Smooth muscle cell (in vitro differentiated cells): ENCODE measurements around the gene BAMBI. TPM values are rescaled to one million over a fixed set of nuclear protein-coding genes. Genes with fewer than 3 reads are reported as not detected.

Experiments used
- DNase-seq: peaks from one replicate; lab custom pipeline; 2025; ENCODE audit not compliant: unreplicated experiment; lab: John Stamatoyannopoulos, UW
- H2AFZ ChIP-seq: fragments of 200-600 bp; sonication (generic); 2 replicates; pipeline ENCODE4 v1.6.0; 2016; ENCODE audit warnings: antibody characterized with exemption, low read depth, mild to moderate bottlenecking
- H3F3A ChIP-seq: fragments of 200-600 bp; sonication (generic); 2 replicates; pipeline ENCODE4 v1.6.0; 2017; ENCODE audit warnings: antibody characterized with exemption, low read depth
- H3K27ac ChIP-seq: fragments of 200-600 bp; sonication (generic); 2 replicates; pipeline ENCODE4 v1.5.1; 2016; ENCODE audit warnings: low read depth, mild to moderate bottlenecking
- H3K27me3 ChIP-seq: fragments of 200-600 bp; sonication (generic); 2 replicates; pipeline ENCODE4 v1.6.1; 2016; ENCODE audit warnings: low read depth, mild to moderate bottlenecking
- H3K36me3 ChIP-seq: fragments of 200-600 bp; sonication (generic); 2 replicates; pipeline ENCODE4 v1.5.1; 2016; ENCODE audit warnings: low read depth
- H3K4me1 ChIP-seq: fragments of 200-600 bp; sonication (generic); 2 replicates; pipeline ENCODE4 v1.5.1; 2016; ENCODE audit warnings: low read depth
- H3K4me2 ChIP-seq: fragments of 200-600 bp; sonication (generic); 2 replicates; pipeline ENCODE4 v1.6.0; 2016; ENCODE audit warnings: mild to moderate bottlenecking
- H3K4me3 ChIP-seq: fragments of 200-600 bp; sonication (generic); 2 replicates; pipeline ENCODE4 v1.5.1; 2016; ENCODE audit warnings: mild to moderate bottlenecking
- H3K79me2 ChIP-seq: fragments of 200-600 bp; sonication (generic); 2 replicates; pipeline ENCODE4 v1.6.0; 2016; ENCODE audit warnings: low read depth, mild to moderate bottlenecking
- H3K9ac ChIP-seq: fragments of 200-600 bp; sonication (generic); 2 replicates; pipeline ENCODE4 v1.6.0; 2016; ENCODE audit warnings: low read depth
- H3K9me3 ChIP-seq: fragments of 200-600 bp; sonication (generic); replicated peaks from 2 replicates; pipeline ENCODE4 v1.5.1; 2016; ENCODE audit warnings: low read depth
- H4K20me1 ChIP-seq: fragments of 200-600 bp; sonication (generic); 2 replicates; pipeline ENCODE4 v1.6.0; 2016; ENCODE audit warnings: low read depth
- WGBS: methylation state at CpG from one replicate; pipeline ENCODE4 v1.1.7; 2016; ENCODE audit warnings: low lambda C conversion rate; 5-methylcytosine and 5-hydroxymethylcytosine counted together
- polyA plus RNA-seq: library from polyadenylated mRNA; unstranded; fragments of >200 nt; fragmentation: Nextera tagmentation; extraction: Ambion mirVana; gene quantifications from 2 replicates; pipeline ENCODE4 v1.2.1, GENCODE V29; 2016
- total RNA-seq: library from RNA; depleted of rRNA; stranded (reverse); fragments of >200 nt; gene quantifications from 2 replicates; pipeline ENCODE4 v1.2.3, GENCODE V29; 2014
- TF ChIP-seq, protein P1 (sequence below): fragments of 200-600 bp; sonication (generic); IDR thresholded peaks from 2 replicates; pipeline ENCODE4 v1.5.1; 2017; ENCODE audit warnings: borderline replicate concordance, mild to moderate bottlenecking, antibody characterized with exemption; ENCODE audit not compliant: insufficient read depth, poor library complexity, severe bottlenecking

Gene BAMBI
- total and polyA plus RNA-seq, 2 experiments from 2014 or later = 648 to 878 TPM

DNA sequence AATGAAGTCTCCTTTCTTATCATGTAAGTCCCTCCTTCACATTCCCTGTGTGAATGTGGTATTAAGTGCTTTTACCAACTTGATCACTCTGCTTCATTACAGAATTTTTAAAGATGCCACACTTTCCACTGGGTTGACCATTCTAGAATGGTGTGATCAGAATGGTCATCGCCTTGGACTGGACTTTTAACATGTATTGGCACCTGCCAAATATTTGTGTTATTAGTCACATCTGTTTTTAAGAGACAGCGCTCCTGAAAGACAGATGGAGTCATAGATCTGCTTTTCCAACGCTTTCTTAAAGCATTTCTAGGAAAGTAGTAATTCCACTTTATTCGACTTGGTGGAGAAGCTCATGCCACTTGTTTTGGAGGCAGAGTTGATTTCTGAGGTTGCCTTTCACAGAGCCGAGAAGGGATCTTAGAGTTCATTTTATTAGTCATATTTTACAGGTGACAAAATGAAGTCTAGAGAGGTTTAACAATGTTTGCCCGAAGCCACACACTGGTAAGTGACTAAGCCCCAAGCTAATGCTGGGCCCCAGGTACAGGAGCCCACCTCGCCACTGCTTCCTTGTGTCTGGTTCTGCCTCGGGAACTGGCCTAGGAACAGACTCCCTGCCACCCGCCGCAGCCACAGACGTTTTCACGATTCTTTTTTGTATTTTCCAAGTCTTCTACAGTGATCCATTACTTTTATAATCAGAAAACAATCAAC lies 10.4 kb upstream of the BAMBI start:
- no peaks in the 10 kb centered on the region for H3K9me3 ChIP-seq
- no peak overlapping the region for H2AFZ ChIP-seq
- peaks cover 12% of the 10 kb centered on the region for H3K4me1 ChIP-seq
- peak overlapping the region; percentile 29 for H3K9ac ChIP-seq
- H3K27ac ChIP-seq = peak overlapping the region; percentile 96
- H3K4me2 ChIP-seq = peak overlapping the region; percentile 88
- H3K4me3 ChIP-seq = no peak overlapping the region
- TF ChIP-seq, protein P1, sequence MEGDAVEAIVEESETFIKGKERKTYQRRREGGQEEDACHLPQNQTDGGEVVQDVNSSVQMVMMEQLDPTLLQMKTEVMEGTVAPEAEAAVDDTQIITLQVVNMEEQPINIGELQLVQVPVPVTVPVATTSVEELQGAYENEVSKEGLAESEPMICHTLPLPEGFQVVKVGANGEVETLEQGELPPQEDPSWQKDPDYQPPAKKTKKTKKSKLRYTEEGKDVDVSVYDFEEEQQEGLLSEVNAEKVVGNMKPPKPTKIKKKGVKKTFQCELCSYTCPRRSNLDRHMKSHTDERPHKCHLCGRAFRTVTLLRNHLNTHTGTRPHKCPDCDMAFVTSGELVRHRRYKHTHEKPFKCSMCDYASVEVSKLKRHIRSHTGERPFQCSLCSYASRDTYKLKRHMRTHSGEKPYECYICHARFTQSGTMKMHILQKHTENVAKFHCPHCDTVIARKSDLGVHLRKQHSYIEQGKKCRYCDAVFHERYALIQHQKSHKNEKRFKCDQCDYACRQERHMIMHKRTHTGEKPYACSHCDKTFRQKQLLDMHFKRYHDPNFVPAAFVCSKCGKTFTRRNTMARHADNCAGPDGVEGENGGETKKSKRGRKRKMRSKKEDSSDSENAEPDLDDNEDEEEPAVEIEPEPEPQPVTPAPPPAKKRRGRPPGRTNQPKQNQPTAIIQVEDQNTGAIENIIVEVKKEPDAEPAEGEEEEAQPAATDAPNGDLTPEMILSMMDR = no peak
- WGBS = 65% methylated on average over 12 of the region's 12 CpGs
- DNase-seq = no peak
- peaks cover 28% of the 10 kb centered on the region for H3F3A ChIP-seq
- H3K79me2 ChIP-seq = peaks cover 6% of the 10 kb centered on the region
- H3K36me3 ChIP-seq = no peaks in the 10 kb centered on the region
- no peaks in the 10 kb centered on the region for H4K20me1 ChIP-seq
- no peaks in the 10 kb centered on the region for H3K27me3 ChIP-seq

DNA sequence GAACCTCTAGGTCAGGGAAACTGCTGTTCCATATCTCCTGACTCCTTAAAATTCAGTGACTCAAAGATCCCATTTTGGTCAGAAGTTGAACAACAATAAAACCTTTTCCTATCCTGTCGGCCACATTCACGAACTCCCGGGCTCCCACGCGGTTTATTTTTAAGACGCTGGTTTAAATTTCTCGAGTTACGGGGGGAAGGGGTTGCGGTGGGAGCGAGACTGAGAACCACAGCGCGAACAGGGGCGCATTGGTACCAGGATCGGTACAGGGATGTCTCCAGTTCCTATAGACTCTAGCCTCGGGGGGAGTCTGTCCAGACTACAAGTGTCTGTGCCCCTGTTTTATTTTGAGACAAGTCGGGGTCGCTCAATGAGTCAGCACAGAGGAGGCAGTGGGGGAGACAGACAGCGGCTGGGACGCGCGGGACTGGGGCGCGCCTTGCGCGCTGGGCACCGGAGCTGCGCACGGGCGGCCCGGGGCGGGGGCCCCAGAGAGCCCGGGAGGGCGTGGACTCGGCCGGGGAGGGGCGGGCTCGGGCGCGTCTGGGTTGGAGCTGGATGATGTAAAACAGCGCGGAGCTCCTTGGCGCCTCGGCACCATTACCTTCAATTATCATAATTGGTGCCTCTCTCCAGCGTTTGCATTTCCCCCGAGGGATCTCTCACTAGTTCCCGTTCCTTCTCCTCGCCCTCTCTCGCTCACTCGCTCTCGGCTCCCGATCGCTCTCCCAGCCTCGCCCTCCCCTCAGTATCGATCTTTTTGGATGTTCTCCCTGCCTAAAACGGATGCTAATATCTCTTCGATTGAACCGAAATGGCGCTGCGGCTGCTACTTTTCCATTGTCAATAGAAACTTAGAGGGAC lies 8.7 kb upstream of the BAMBI start:
- WGBS = under 1% methylated on average over 35 of the region's 59 CpGs
- Histone ChIP-seq H3F3A (peaks cover 28% of the 10 kb centered on the region), H3K36me3 (no peaks in the 10 kb centered on the region)

DNA sequence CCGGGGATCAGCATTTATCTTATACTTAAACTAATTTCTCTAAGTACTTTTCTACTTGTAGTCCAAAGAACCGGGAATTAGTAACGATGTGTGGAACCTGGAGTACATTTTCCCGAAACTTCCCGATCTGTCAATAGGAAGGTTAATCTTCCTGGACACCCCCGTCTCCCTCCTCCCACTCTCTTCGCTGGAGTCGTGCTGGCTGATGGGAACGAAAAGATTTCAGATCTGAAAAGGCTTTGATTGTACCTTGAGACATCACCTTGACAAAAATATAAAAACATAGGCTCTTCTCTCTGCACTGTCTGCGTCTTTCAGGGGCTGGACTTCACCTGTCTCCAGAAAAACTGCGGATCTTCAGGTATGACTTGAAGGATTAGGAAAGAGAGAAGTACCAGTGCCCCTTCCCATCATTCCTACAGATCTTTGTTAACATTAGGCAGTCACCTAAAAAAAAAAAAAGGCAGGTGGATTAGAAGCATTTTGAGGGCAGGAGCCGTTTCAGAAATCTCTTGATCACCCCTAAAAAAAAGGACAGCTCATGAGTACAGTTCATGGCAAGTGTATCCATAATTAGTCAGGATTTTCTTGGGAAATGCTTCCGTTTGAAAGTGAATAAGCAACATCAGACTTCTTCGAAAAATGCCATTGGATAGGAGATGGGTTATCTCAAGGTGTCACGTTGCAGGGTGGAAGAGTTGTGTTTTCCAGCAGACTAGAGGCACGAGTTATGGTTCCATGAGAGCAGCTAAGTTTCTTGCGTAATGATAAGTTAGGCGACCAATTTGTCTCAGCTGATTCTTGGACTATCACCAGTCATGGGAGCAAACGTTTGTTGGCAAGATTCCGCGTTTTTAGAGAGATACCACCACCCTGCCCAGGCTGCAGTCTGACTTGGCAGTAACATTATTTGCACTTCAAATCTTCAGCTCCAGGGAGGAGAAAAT lies 7.8 kb upstream of the BAMBI start:
- peak overlapping the region; percentile 68 for H3K4me3 ChIP-seq
- peak overlapping the region; percentile 92 for H2AFZ ChIP-seq
- no peaks in the 10 kb centered on the region for H3K9me3 ChIP-seq
- peaks cover 12% of the 10 kb centered on the region for H3K4me1 ChIP-seq
- no peak for DNase-seq
- H3K9ac ChIP-seq = peak overlapping the region; percentile 89
- peaks cover 14% of the 10 kb centered on the region for H3K79me2 ChIP-seq
- peak overlapping the region; percentile 96 for H3K27ac ChIP-seq
- no peaks in the 10 kb centered on the region for H4K20me1 ChIP-seq
- WGBS = 34% methylated on average over 21 of the region's 21 CpGs
- H3K4me2 ChIP-seq = peak overlapping the region; percentile 88
- no peaks in the 10 kb centered on the region for H3K27me3 ChIP-seq
- peaks cover 28% of the 10 kb centered on the region for H3F3A ChIP-seq
- TF ChIP-seq, protein P1 = no peak
- no peaks in the 10 kb centered on the region for H3K36me3 ChIP-seq

More for the DNA sequence above, 8.7 kb upstream of the BAMBI start:
- peak overlapping the region; percentile 88 for H3K4me2 ChIP-seq
- no peaks in the 10 kb centered on the region for H3K9me3 ChIP-seq
- H4K20me1 ChIP-seq = no peaks in the 10 kb centered on the region
- peak; percentile 47 for DNase-seq
- peak overlapping the region; percentile 89 for H3K9ac ChIP-seq
- H2AFZ ChIP-seq = peak overlapping the region; percentile 92
- TF ChIP-seq, protein P1 = no peak
- peaks cover 12% of the 10 kb centered on the region for H3K4me1 ChIP-seq
- peak overlapping the region; percentile 96 for H3K27ac ChIP-seq
- H3K4me3 ChIP-seq = peak overlapping the region; percentile 68
- peaks cover 6% of the 10 kb centered on the region for H3K79me2 ChIP-seq
- H3K27me3 ChIP-seq = no peaks in the 10 kb centered on the region
